ENCODE measurements around the gene EXOC6.

- TF ChIP-seq CTCF (IDR thresholded peaks at IDR 0.05) (no peak), POLR2A (IDR thresholded peaks at IDR 0.05) (no peak)
Observed at GRCh38 chr10:92990615-92991014, 142.3 kb downstream of the EXOC6 start.
